K562 (cell line): ENCODE measurements around the gene CTIF. TPM values are rescaled to one million over a fixed set of nuclear protein-coding genes. Genes with fewer than 3 reads are reported as not detected.
A peak's percentile ranks its signal among the peaks of the same experiment; 100 is the strongest.

Experiments
- CBFA2T2 ChIP-seq: fragments of 450-650 bp; conservative IDR thresholded peaks from 2 replicates; pipeline ENCODE4 v1.6.1; 2017; ENCODE audit warnings: mild to moderate bottlenecking
- FOXJ3 ChIP-seq: sonication (generic); formaldehyde crosslinking; IDR thresholded peaks from 2 replicates; pipeline ENCODE4 v1.4.0; 2020; ENCODE audit warnings: mild to moderate bottlenecking, missing genetic modification reagents
- GTF2B ChIP-seq: IDR thresholded peaks from 2 replicates; pipeline ENCODE4 v1.6.1; 2011; ENCODE audit not compliant: insufficient read length; ENCODE audit errors: extremely low read depth
- SP1 ChIP-seq: sonication (generic); formaldehyde crosslinking; IDR thresholded peaks from 2 replicates; pipeline ENCODE4 v1.8.1; 2022; ENCODE audit warnings: mild to moderate bottlenecking, missing genetic modification reagents
- YBX1 ChIP-seq: fragments of 450-650 bp; IDR thresholded peaks from 2 replicates; pipeline ENCODE4 v1.7.1; 2016; ENCODE audit warnings: mild to moderate bottlenecking
- polyA plus RNA-seq, 8 experiments: library from polyadenylated mRNA; depleted of rRNA in 4 of 8; stranded (reverse) in 5 of 8; unstranded in 3 of 8; fragments of >200 nt; fragmentation: Nextera tagmentation in 2 of 8; fragmentation: Illumina TruSeq in 1 of 8; extraction: Ambion mirVana in 2 of 8; extraction: Trizol in 1 of 8; gene quantifications; 2 replicates each; pipeline versions ENCODE4 v1.2.1 to v1.2.3, GENCODE V29; 2011 to 2014; ENCODE audit warnings: inconsistent platforms in 1 of 8, missing spikeins in 1 of 8
- total RNA-seq, 7 experiments: library from RNA; depleted of rRNA in 6 of 7; stranded (reverse); fragments of >200 nt in 6 of 7; fragmentation: Illumina TruSeq in 2 of 7; extraction: Trizol in 2 of 7; gene quantifications; 2 replicates each; pipeline versions ENCODE4 v1.2.1 to v1.2.3, GENCODE V29; 2011 to 2021; ENCODE audit warnings: low replicate concordance in 1 of 7
- TF ChIP-seq, protein P1 (sequence below), 2 experiments: fragments of 450-650 bp; formaldehyde crosslinking in 1 of 2; IDR thresholded peaks; 2 replicates each; pipeline versions ENCODE4 v1.4.0 to v1.6.1; 2014 to 2020; ENCODE audit warnings: mild to moderate bottlenecking in 2 of 2, borderline replicate concordance in 1 of 2, low read depth in 1 of 2
- TF ChIP-seq, protein P2 (sequence below): sonication (generic); formaldehyde crosslinking; IDR thresholded peaks from 2 replicates; pipeline ENCODE4 v1.8.1; 2023; ENCODE audit warnings: mild to moderate bottlenecking, missing genetic modification reagents

CTIF gene
- total and polyA plus RNA-seq, 9 of the 15 experiments (the other 6 are each of a cell fraction or from before 2014, with no cell fraction given), result 0.17 to 11.5 (median 2.2) TPM

DNA sequence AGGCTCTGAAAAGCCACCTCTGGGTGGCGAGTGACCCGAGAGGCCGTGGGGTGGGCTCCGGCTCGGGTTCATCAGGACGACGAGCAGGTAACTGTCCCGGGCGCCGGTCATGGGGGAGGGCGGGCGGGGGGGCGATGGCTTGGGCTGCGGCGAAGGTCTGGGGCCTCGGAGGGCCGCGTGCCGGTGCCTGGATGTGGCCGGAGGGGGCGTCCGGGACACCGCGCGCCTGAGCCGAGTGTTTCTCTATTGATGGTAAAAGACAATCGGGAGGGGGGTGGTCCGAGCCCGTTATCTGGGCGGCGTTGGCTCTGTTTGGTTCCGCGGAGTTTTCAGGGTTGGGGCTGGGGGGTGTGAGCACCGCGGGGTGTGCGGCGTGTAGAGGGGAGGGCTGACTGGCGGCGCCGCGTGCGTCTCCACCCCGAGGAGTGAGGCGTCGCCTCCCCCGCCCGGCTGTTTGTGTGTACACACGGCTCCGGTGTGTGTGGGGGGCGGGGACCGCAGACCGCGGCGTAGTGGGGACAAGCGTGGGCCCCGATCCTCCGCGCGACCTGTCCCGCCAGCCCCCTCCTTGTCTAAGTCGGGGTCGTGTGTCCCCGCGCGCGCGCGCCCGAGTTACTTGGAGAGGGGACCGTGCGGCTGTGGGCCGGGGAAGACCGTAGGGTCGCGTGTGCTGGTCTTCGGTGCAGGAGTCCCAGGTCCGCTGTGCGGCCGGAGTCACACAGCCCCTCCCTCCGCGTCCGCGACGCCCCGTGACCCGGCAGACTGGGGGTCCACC lies 1.6 kb downstream of the CTIF start (continued):
- TF ChIP-seq, protein P1, sequence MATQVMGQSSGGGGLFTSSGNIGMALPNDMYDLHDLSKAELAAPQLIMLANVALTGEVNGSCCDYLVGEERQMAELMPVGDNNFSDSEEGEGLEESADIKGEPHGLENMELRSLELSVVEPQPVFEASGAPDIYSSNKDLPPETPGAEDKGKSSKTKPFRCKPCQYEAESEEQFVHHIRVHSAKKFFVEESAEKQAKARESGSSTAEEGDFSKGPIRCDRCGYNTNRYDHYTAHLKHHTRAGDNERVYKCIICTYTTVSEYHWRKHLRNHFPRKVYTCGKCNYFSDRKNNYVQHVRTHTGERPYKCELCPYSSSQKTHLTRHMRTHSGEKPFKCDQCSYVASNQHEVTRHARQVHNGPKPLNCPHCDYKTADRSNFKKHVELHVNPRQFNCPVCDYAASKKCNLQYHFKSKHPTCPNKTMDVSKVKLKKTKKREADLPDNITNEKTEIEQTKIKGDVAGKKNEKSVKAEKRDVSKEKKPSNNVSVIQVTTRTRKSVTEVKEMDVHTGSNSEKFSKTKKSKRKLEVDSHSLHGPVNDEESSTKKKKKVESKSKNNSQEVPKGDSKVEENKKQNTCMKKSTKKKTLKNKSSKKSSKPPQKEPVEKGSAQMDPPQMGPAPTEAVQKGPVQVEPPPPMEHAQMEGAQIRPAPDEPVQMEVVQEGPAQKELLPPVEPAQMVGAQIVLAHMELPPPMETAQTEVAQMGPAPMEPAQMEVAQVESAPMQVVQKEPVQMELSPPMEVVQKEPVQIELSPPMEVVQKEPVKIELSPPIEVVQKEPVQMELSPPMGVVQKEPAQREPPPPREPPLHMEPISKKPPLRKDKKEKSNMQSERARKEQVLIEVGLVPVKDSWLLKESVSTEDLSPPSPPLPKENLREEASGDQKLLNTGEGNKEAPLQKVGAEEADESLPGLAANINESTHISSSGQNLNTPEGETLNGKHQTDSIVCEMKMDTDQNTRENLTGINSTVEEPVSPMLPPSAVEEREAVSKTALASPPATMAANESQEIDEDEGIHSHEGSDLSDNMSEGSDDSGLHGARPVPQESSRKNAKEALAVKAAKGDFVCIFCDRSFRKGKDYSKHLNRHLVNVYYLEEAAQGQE (IDR thresholded peaks at IDR 0.05; ENCODE audit: borderline replicate concordance), result 0 out of 2 replicates have a peak, but pooled peaks have one; percentile 1
- TF ChIP-seq, protein P1 (CRISPR knock-in tag; IDR thresholded peaks at IDR 0.05; ENCODE audit: low read depth), result no peak
- no peak for TF ChIP-seq SP1 (CRISPR knock-in tag)
- no peak for TF ChIP-seq YBX1
- TF ChIP-seq FOXJ3 (CRISPR knock-in tag), result no peak
- TF ChIP-seq, protein P2, sequence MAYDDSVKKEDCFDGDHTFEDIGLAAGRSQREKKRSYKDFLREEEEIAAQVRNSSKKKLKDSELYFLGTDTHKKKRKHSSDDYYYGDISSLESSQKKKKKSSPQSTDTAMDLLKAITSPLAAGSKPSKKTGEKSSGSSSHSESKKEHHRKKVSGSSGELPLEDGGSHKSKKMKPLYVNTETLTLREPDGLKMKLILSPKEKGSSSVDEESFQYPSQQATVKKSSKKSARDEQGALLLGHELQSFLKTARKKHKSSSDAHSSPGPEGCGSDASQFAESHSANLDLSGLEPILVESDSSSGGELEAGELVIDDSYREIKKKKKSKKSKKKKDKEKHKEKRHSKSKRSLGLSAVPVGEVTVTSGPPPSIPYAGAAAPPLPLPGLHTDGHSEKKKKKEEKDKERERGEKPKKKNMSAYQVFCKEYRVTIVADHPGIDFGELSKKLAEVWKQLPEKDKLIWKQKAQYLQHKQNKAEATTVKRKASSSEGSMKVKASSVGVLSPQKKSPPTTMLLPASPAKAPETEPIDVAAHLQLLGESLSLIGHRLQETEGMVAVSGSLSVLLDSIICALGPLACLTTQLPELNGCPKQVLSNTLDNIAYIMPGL (CRISPR knock-in tag), result 0 out of 2 replicates have a peak, but pooled peaks have one; percentile 44
- TF ChIP-seq GTF2B, result no peak
- TF ChIP-seq CBFA2T2, result no peak
